Activated CD8-positive, alpha-beta memory T cell treated with anti-CD3 and anti-CD28 coated beads, Interleukin-2, amount 50 U/mL, for 48 hours (primary cell): ENCODE measurements around the gene PPP1R13L.
"Not testable (repeated sequence)": the region's sequence is repeated elsewhere in the genome, so short reads cannot be mapped to it uniquely, and the experiment has no call there.

Source experiments
- DNase-seq: peaks from one replicate; pipeline ENCODE4 v3.0.0-alpha.2; 2020

The PPP1R13L gene

DNA sequence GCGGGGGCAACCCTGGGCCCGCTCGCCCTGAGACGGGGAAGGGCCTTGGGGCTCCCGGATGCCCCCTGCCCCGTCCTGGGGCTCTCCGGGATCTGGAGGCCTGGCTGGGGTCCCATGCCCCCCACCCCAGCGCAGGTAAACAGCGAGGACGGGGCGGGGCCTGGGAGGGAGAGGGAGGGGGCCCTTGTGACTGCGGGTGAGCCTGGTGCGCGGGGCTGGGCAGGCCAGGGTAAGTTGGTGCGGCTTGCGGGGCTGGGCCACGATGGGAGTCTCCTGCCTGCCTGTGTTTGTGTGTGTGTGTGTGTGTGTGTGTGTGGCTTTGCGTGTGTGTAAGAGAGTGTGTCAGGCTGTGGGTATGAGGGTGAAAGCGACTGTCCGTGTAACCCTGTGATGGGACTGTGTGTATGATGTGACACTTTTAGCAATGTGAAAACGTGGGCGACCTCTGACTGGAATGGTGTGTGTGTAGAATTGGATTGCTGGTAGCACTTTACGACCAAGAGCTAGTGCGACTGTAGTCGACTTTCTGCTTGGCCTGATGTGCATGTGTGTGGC, 63.9 kb downstream of the PPP1R13L start:
- DNase-seq, result no peak

DNA sequence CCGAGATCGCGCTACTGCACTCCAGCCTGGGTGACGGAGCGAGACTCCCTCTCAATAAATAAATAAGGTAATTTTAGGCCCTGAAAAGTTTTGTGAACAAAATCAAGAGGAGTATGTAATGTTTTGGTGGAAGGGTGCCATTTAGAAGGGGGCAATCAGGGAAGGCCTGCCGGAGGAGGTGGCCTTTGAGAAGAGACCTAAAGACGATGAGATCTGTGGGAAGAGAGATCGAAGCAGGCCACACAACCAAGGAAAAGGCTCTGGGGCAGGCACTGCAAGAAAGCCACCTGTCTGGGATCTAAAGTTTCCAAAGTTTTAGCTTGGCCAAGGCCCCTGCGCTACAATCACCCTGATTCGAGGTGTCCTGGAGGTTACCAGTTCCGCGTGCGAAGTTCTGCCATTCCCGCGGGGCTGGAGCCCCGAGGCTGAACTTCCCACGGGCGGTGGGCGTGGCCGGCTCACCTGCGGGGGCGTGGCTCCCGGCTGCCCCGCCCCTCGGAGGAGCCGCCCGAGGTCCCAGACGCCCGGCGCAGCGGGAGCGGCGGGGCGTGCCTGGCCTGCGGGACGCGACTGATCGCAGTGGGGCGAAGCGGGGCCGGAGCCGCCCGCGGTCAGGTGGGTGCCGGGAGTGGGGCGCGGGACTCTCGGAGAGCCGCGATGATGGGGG, 64.5 kb downstream of the PPP1R13L start, which contains the start of gene KLC3:
Gene KLC3 (plus strand): TSS at position 519 of the 667 bp plus-strand sequence. CDS start 4,792 bp downstream, outside the sequence.
- DNase-seq, result peak; percentile 77

DNA sequence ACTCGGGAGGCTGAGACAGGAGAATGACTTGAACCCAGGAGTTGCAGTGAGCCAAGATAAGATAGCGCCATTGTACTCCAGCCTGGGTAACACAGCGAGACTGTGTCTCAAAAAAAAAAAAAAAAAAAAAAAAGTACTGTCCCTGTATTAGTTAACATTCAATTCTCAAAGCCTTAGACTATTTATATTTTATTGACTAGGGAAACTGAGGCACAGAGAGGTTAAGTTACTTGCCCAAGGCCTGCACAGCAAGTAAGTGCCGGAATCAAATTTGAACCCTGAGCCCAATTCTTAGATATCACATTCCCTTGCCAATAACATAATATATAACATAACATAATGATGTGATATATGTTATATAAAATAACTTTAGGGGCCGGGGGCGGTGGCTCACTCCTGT, 65.2 kb downstream of the PPP1R13L start:
- DNase-seq, result no peak

DNA sequence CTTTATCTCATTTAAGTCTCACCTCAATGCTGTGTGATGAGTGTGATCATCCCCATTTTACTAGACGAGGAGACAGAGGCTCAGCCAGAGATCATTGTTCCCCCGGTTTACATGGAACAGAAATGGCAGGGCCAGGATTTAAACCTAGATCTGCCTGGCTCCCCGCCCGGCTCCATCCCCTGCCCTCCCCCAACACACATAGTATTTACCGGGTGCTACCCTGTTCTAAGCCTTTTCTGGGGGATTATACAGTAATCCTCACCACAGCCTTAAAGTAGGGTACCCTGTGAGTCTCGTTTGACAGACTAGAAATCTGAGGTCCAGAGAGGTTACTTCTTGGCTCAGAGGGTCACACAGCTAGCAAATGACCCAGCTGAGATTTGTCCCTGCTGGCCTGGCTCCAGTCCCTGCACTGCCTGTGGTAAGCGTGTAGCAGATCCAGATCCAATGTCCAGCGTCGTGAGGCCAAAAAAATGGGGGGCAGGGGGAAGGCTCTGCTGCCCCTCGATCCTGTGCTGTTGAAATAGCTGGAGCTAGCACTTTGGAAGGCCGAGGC, 68.1 kb downstream of the PPP1R13L start:
- DNase-seq, result no peak

DNA sequence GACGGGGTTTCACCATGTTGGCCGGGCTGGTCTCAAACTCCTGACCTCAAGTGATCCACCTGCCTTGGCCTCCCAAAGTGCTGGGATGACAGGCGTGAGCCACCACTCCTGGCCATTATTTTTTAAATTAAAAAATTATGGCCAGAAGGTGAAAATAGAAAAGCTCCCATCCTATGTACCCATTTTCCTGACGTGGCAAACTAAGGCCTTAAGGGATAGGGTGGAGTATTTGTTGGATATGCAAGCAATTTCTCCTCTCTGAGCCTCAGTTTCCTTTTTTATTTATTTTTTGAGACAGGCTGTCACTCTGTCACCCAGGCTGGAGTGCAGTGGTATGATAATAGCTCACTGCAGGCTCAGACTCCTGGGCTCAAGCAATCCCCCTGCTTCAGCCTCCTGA, 70.0 kb downstream of the PPP1R13L start:
- DNase-seq, result not testable (repeated sequence)

DNA sequence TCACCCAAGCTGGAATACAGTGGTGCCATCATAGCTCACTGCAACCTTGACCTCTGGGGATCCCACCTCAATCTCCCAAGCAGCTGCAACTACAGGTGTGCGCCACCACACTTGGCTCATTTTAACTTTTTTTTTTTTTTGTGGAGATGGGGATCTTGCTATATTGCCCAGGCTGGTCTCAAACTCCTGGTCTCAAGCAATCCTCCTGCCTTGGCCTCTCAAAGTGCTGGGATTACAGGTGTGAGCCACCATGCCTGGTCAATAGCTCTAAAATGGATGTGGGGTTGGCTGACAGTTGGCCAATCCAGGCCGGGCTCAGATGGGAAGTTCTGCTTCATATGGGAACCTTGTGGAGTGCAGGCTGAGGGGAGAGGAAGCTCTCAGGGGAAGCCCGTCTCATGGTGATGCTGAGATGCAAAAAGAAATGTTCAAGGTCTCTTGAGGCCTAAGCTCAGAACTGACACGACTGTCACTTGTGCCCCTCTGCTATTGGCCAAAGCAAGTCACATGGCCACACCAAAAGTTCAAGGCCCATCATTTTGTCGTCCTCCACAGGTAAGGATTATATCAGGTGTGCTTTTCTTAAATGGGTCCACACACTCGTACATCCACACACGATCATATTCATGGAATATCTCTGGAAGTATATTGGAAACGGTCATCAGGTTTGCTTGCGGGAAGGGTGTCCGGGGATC, 71.1 kb downstream of the PPP1R13L start:
- no peak for DNase-seq

DNA sequence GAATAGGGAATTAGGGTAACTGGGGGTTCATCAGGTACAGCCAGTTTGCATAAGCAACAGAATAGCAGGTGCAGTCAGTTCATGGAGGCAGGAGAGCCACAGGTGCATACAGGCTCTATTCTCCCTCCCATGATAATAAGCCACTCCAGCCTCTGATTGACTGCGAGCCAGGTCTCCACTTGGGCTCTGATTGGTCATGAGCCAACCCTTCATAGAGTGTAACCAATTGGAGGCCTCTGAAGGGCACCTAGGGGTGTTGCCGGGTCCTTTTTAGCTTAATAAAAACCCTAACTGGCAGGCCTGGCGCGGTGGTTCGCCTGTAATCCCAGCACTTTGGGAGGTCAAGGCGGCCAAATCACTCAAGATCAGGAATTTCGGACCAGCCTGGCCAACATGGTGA, 73.5 kb downstream of the PPP1R13L start:
- DNase-seq, result no peak
